Kidney epithelial cell (primary cell): Measurements from ENCODE around the gene SMC1B. TPM values are rescaled to one million over a fixed set of nuclear protein-coding genes. Genes with fewer than 3 reads are reported as not detected.

Experiments
- DNase-seq: peaks from one replicate; pipeline ENCODE4 v3.0.0-alpha.2; 2010; ENCODE audit warnings: low read depth
- H3K27me3 ChIP-seq: 2 replicates; pipeline ENCODE4 v1.6.0; 2011; ENCODE audit warnings: low read length; ENCODE audit not compliant: control insufficient read depth, insufficient read depth
- H3K36me3 ChIP-seq: 2 replicates; pipeline ENCODE4 v1.5.1; 2011; ENCODE audit warnings: low read length; ENCODE audit not compliant: control insufficient read depth, insufficient read depth
- H3K4me3 ChIP-seq: 2 replicates; pipeline ENCODE4 v1.5.1; 2011; ENCODE audit warnings: low read depth, mild to moderate bottlenecking, control low read depth, low read length
- CTCF ChIP-seq: IDR thresholded peaks from 2 replicates; pipeline ENCODE4 v1.5.1; 2011; ENCODE audit warnings: mild to moderate bottlenecking, moderate library complexity, low read length, control low read depth, inconsistent platforms; ENCODE audit not compliant: insufficient read depth, poor library complexity, severe bottlenecking
- total RNA-seq: library from RNA; depleted of rRNA; stranded (reverse); fragments of >200 nt; gene quantifications from 2 replicates; pipeline ENCODE4 v1.2.3, GENCODE V29; 2015

SMC1B gene
- total RNA-seq, 1 donor from 2014 or later: 0.08 TPM

DNA sequence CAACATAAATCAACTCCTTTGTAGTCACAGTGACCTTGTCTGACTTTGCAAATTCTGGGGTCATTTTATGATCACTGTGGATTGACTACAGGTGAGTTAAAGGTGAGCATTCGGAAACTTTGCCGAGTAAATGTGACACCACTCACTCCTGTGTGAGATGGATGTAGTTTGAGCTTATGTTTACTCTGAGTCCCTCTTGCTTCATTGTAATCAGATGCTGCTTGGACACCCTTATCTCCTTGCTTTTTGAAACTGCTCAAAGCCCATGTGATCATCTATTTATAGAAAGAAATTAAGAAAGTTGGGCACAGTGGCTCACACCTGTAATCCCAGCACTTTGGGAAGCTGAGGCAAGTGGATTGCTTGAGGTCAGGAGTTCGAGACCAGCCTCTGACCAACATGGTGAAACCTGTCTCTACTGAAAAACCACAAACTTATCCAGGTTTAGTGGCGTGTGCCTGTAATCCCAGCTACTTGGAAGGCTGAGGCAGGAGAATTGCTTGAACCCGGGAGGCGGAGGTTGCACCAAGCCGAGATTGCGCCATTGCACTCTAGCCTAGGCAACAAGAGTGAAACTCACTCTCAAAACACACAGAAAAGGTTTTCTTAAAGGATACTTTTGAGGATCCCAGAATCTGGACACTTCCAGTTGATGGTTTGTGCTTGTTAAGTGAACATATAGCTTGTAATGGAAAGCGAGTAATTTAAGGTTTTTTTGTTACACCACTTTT is 96.4 kb downstream of the SMC1B start:
- no peak for DNase-seq
- no peak overlapping the region for H3K4me3 ChIP-seq
- H3K27me3 ChIP-seq: no peaks in the 10 kb centered on the region
- no peak for TF ChIP-seq CTCF
- no peaks in the 10 kb centered on the region for H3K36me3 ChIP-seq

GRCh38 chr22:45314786-45315185 is 98.6 kb downstream of the SMC1B start:
- Histone ChIP-seq H3K4me3 (no peak overlapping the region), H3K36me3 (no peaks in the 10 kb centered on the region)
- TF ChIP-seq CTCF: no peak

DNA sequence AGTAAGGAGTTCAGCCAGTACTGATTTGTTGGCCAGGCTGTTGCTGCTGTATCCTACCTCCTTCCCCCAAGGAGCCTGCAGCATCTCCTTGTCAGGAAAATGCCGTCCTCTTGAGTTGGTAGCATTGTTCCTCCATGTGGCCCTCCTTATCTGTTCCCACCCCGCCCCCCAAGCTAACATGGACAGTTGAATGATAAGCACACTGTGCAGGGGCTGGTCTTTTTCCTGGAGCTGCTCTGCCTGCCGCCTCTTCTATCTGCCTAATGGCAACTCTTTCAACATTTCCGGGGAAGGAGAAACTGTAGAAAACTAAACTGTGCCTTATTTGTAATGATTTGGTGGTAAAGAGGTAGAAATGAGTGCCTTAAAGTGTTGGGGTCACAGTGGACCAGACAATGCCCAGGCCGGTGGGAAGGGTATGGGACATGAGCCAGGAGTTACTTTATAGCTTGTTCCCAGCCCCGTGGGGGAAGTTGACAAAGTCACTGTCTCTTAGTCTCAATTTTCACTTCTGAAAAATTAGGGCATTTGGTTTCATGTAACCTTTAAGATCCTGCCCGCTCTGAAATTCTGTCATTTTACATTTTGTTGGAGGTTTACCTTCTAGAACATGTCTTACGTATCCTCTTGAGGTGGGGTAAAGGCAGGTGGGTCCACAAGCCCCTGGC is 99.2 kb downstream of the SMC1B start:
- H3K27me3 ChIP-seq: no peaks in the 10 kb centered on the region
- DNase-seq: no peak
- H3K4me3 ChIP-seq: no peak overlapping the region
- no peaks in the 10 kb centered on the region for H3K36me3 ChIP-seq
- no peak for TF ChIP-seq CTCF

More at GRCh38 chr22:45314786-45315185, 98.6 kb downstream of the SMC1B start:
- no peaks in the 10 kb centered on the region for H3K27me3 ChIP-seq
- no peak for DNase-seq

DNA sequence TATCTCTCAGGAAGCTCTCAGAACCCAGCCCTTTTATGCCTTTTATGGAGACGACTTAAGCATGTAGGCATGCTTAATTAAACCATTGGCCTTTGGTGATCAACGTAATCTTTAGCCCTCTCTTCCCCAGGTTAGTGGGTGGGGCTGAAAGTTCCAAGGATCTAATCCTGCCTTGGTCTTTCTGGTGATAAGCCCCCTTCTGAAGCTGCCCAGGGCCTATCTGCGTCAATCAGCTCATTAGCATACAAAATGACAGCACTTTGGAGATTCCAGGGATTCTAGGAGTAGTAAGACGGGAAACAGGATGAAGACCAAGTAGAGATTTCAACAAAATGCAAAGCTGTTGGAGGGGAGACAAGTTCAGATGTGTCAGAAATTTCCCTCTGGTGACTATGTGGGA is 100.5 kb downstream of the SMC1B start:
- H3K27me3 ChIP-seq: no peaks in the 10 kb centered on the region
- no peaks in the 10 kb centered on the region for H3K36me3 ChIP-seq
- no peak for TF ChIP-seq CTCF
- no peak for DNase-seq
- no peak overlapping the region for H3K4me3 ChIP-seq

DNA sequence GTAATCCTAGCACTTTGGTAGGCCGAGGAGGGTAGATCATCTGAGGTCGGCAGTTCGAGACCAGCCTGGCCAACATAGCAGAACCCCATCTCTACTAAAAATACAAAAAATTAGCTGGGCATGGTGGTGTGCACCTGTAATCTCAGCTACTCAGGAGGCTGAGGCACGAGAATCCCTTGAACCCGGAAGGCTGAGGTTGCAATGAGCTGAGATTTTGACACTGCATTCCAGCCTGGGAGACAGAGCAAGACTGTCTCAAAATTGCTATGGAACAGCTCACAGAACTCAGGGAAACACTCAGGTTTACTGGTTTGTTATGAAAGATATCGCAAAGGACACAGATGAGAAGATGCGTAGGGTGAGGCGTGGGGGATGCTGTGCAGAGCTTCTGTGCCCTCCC is 101.0 kb downstream of the SMC1B start:
- no peaks in the 10 kb centered on the region for H3K27me3 ChIP-seq
- DNase-seq: no peak
- no peak for TF ChIP-seq CTCF
- H3K4me3 ChIP-seq: no peak overlapping the region
- H3K36me3 ChIP-seq: no peaks in the 10 kb centered on the region
